GM12878 (cell line): ENCODE results near the gene SNAP29. TPM values are rescaled to one million over a fixed set of nuclear protein-coding genes. Genes with fewer than 3 reads are reported as not detected.

Experiments
- ATAC-seq: fragments of 200-7000 bp; cut with Tn5 transposase; 3 replicates; pipeline ENCODE4 v1.9.1; 2020; ENCODE audit warnings: mild to moderate bottlenecking, moderate library complexity
- BruUV-seq: library from RNA; stranded (reverse); fragments of 400-500 nt; replicated peaks from 2 replicates; lab custom pipeline; 2021; lab: Mats Ljungman, UMichigan
- CTCF ChIA-PET: fragments of 300-600 bp; sonication (Branson Sonifier 250); formaldehyde crosslinking; extraction: SDS; loops from one replicate; lab custom pipeline; 2021; ENCODE audit warnings: inconsistent platforms; lab: Yijun Ruan, JAX
- POLR2A ChIA-PET: fragments of 350-600 bp; formaldehyde crosslinking; extraction: SDS; loops from one replicate; lab custom pipeline; 2021; ENCODE audit warnings: inconsistent platforms; lab: Charles Lee
- RAD21 ChIA-PET: fragments of 300-600 bp; sonication (Branson Sonifier 250); formaldehyde crosslinking; loops from one replicate; lab custom pipeline; 2023; ENCODE audit warnings: antibody characterized with exemption; ENCODE audit not compliant: unreplicated experiment; lab: Charles Lee
- SMC1A ChIA-PET: fragments of 300-600 bp; sonication (Branson Sonifier 250); formaldehyde crosslinking; loops from one replicate; lab custom pipeline; 2023; ENCODE audit not compliant: unreplicated experiment, uncharacterized antibody; lab: Charles Lee
- DNase-seq: peaks from one replicate; pipeline ENCODE4 v3.0.0-alpha.2; 2011; ENCODE audit warnings: low read depth, low spot score
- FAIRE-seq: peaks from 3 replicates; lab custom pipeline; 2011; peaks lifted over from hg19 to GRCh38; lab: Jason Lieb, UNC
- H2AFZ ChIP-seq: 2 replicates; pipeline ENCODE4 v1.6.0; 2011; ENCODE audit warnings: low read depth, low read length, control low read depth; ENCODE audit not compliant: control insufficient read depth
- H3K27ac ChIP-seq: 2 replicates; pipeline ENCODE4 v1.5.1; 2011; ENCODE audit warnings: control low read depth; ENCODE audit not compliant: control insufficient read depth, insufficient read depth
- H3K27me3 ChIP-seq, 2 experiments: replicated peaks in 1 of 2; 2 replicates each; pipeline versions ENCODE4 v1.6.0 to v1.6.1; 2011; ENCODE audit warnings: low read length in 1 of 2; ENCODE audit not compliant: control insufficient read depth in 2 of 2, insufficient read depth in 2 of 2
- H3K36me3 ChIP-seq, 2 experiments: 2 replicates each; pipeline ENCODE4 v1.5.1; 2011; ENCODE audit warnings: low read length in 1 of 2; ENCODE audit not compliant: control insufficient read depth in 2 of 2, insufficient read depth in 2 of 2
- H3K4me1 ChIP-seq: 2 replicates; pipeline ENCODE4 v1.6.1; 2011; ENCODE audit warnings: mild to moderate bottlenecking, low read length, moderate library complexity, mixed read lengths; ENCODE audit not compliant: control insufficient read depth, insufficient read depth
- H3K4me2 ChIP-seq: 2 replicates; pipeline ENCODE4 v1.6.0; 2011; ENCODE audit warnings: control low read depth; ENCODE audit not compliant: control insufficient read depth, insufficient read depth
- H3K4me3 ChIP-seq: fragments of 200-600 bp; sonication (generic); 2 replicates; pipeline ENCODE4 v1.5.1; 2016
- H3K79me2 ChIP-seq: 2 replicates; pipeline ENCODE4 v1.6.0; 2011; ENCODE audit warnings: low read length; ENCODE audit not compliant: control insufficient read depth, insufficient read depth
- H3K9ac ChIP-seq: 2 replicates; pipeline ENCODE4 v1.8.0; 2011; ENCODE audit warnings: low read length, control low read depth, mixed read lengths; ENCODE audit not compliant: control insufficient read depth, insufficient read depth
- H3K9me3 ChIP-seq: replicated peaks from 3 replicates; pipeline ENCODE4 v1.5.1; 2011; ENCODE audit warnings: mild to moderate bottlenecking, low read length; ENCODE audit not compliant: control insufficient read depth, insufficient read depth
- H4K20me1 ChIP-seq: 2 replicates; pipeline ENCODE4 v1.6.0; 2011; ENCODE audit not compliant: control insufficient read depth, insufficient read depth
- CBFB ChIP-seq: IDR thresholded peaks from 2 replicates; pipeline ENCODE4 v1.6.1; 2016; ENCODE audit warnings: antibody characterized with exemption, low read depth
- KLF5 ChIP-seq: fragments of 450-650 bp; IDR thresholded peaks from 2 replicates; pipeline ENCODE4 v1.6.1; 2014; ENCODE audit warnings: mild to moderate bottlenecking; ENCODE audit not compliant: partially characterized antibody
- POLR2AphosphoS2 ChIP-seq: IDR thresholded peaks from 2 replicates; pipeline ENCODE4 v1.6.1; 2011; ENCODE audit warnings: low read depth, mild to moderate bottlenecking, low read length, improper control_type of control experiment, moderate library complexity
- POU2F2 ChIP-seq: IDR thresholded peaks from 3 replicates; pipeline ENCODE4 v1.6.1; 2011; ENCODE audit warnings: low read depth, mild to moderate bottlenecking, low read length, borderline replicate concordance
- REST ChIP-seq: IDR thresholded peaks from 2 replicates; pipeline ENCODE4 v1.6.1; 2012; ENCODE audit warnings: mild to moderate bottlenecking, low read depth, low read length
- SREBF2 ChIP-seq: IDR thresholded peaks from 2 replicates; pipeline ENCODE4 v1.6.1; 2012; ENCODE audit warnings: mild to moderate bottlenecking, low read length
- TAF1 ChIP-seq: IDR thresholded peaks from 2 replicates; pipeline ENCODE4 v1.6.1; 2011; ENCODE audit warnings: mild to moderate bottlenecking, low read depth, low read length, borderline replicate concordance
- WRNIP1 ChIP-seq: IDR thresholded peaks from 2 replicates; pipeline ENCODE4 v1.6.1; 2011; ENCODE audit warnings: low read depth, low read length, improper control_type of control experiment, borderline replicate concordance
- YBX1 ChIP-seq: fragments of 450-650 bp; IDR thresholded peaks from 2 replicates; pipeline ENCODE4 v1.6.1; 2016; ENCODE audit warnings: antibody characterized with exemption
- ZBTB11 ChIP-seq: fragments of 450-650 bp; formaldehyde crosslinking; IDR thresholded peaks from 2 replicates; pipeline ENCODE4 v1.5.0; 2022; ENCODE audit warnings: mild to moderate bottlenecking, missing genetic modification characterization
- WGBS: methylation state at CpG from one replicate; pipeline ENCODE4 v1.1.6; 2016; ENCODE audit warnings: low lambda C conversion rate; ENCODE audit not compliant: insufficient replicate concordance, insufficient coverage; ENCODE audit errors: missing lambda C conversion rate; 5-methylcytosine and 5-hydroxymethylcytosine counted together
- in situ Hi-C: fragments of 300-500 bp; cut with MboI; formaldehyde crosslinking; loops from 9 replicates; pipeline ENCODE4 v1.14.3; 2018; ENCODE audit warnings: mixed read lengths
- intact Hi-C: fragments of 100-400 bp; cut with micrococcal nuclease; formaldehyde crosslinking; loops from one replicate; pipeline ENCODE4 v1.14.2; 2022; ENCODE audit not compliant: unreplicated experiment
- polyA plus RNA-seq, 11 experiments: library from polyadenylated mRNA; depleted of rRNA in 4 of 11; unstranded in 6 of 11; stranded (reverse) in 5 of 11; fragments of >200 nt; fragmentation: Nextera tagmentation in 4 of 11; fragmentation: Illumina TruSeq in 1 of 11; extraction: Ambion mirVana in 4 of 11; extraction: Trizol in 1 of 11; gene quantifications; 1 replicate in 1 of 11; 2 replicates in 10 of 11; pipeline versions ENCODE4 v1.2.1 to v1.2.3, GENCODE V29; 2011 to 2016; ENCODE audit warnings: inconsistent platforms in 2 of 11, missing spikeins in 2 of 11, low read depth in 1 of 11
- total RNA-seq, 4 experiments: library from RNA; depleted of rRNA in 3 of 4; stranded (reverse); fragments of >200 nt in 3 of 4; fragmentation: Illumina TruSeq in 1 of 4; extraction: Trizol in 1 of 4; gene quantifications; 2 replicates each; pipeline versions ENCODE4 v1.2.1 to v1.2.3, GENCODE V29; 2013 to 2021
- TF ChIP-seq, protein P1 (sequence below): fragments of 450-650 bp; IDR thresholded peaks from 2 replicates; pipeline ENCODE4 v1.6.1; 2017; ENCODE audit warnings: antibody characterized with exemption, mild to moderate bottlenecking, moderate library complexity

SNAP29 gene
- total and polyA plus RNA-seq, 10 of the 15 experiments (the other 5 are each of a cell fraction or from before 2014, with no cell fraction given), result 4.7 to 45.7 (median 27.9) TPM

DNA sequence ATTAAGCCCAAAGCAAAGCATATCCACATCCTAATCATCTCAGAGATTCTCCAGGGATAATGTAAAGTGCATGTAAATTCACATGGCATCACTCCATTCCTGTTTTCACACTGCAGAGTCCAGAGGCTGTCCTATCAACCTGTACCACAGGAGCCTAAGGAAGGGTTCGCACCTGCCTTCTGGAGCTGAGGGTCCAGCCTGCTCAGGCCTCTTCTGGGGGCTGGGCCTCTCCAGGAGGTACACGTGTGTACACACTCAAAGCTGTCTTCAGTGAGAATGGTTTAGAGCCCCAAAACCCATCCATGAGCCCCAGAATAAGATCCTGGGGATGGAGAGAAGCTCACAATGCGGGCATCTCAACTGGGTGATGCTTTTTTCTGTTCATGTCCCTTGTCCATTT lies 24.1 kb upstream of the SNAP29 start:
- no peak for FAIRE-seq
- RAD21 ChIA-PET, result no interaction called here
- Histone ChIP-seq H3K36me3 (peaks cover 4 to 9% of the 10 kb centered on the region in 2 experiments), H3K27me3 (no peaks in the 10 kb centered on the region), H3K9ac (no peak overlapping the region), H3K9me3 (no peaks in the 10 kb centered on the region), H4K20me1 (no peaks in the 10 kb centered on the region), H3K4me2 (no peak overlapping the region), H3K4me3 (no peak overlapping the region), H3K4me1 (peaks cover 5% of the 10 kb centered on the region), H3K79me2 (peaks cover 3% of the 10 kb centered on the region; the same call in 1 of the 2 replicates), H3K27ac (no peak overlapping the region), H2AFZ (no peak overlapping the region)
- POLR2A ChIA-PET, result interaction anchor here (0.5 to 0.8 kb wide), 2 partner anchors 13 to 813 kb away, joined by 4 to 5 read pairs; no protein-coding TSS in a partner anchor
- no peak for ATAC-seq
- DNase-seq, result no peak
- no TSS peak for BruUV-seq
- in situ Hi-C loops, result no loop called here
- 98% methylated on average over 3 of the region's 3 CpGs for WGBS
- CTCF ChIA-PET, result interaction anchor here (0.6 to 1.1 kb wide), 4 partner anchors 9 to 744 kb away, joined by 3 to 4 read pairs (median 3); partner anchors contain the start of gene CRKL
- SMC1A ChIA-PET, result interaction anchor here (1.2 kb wide), 1 partner anchor 22 kb away, joined by 3 read pairs; no protein-coding TSS in a partner anchor
- intact Hi-C loops, result no loop called here
- TF ChIP-seq POLR2AphosphoS2, result no peak
- TF ChIP-seq, protein P1, sequence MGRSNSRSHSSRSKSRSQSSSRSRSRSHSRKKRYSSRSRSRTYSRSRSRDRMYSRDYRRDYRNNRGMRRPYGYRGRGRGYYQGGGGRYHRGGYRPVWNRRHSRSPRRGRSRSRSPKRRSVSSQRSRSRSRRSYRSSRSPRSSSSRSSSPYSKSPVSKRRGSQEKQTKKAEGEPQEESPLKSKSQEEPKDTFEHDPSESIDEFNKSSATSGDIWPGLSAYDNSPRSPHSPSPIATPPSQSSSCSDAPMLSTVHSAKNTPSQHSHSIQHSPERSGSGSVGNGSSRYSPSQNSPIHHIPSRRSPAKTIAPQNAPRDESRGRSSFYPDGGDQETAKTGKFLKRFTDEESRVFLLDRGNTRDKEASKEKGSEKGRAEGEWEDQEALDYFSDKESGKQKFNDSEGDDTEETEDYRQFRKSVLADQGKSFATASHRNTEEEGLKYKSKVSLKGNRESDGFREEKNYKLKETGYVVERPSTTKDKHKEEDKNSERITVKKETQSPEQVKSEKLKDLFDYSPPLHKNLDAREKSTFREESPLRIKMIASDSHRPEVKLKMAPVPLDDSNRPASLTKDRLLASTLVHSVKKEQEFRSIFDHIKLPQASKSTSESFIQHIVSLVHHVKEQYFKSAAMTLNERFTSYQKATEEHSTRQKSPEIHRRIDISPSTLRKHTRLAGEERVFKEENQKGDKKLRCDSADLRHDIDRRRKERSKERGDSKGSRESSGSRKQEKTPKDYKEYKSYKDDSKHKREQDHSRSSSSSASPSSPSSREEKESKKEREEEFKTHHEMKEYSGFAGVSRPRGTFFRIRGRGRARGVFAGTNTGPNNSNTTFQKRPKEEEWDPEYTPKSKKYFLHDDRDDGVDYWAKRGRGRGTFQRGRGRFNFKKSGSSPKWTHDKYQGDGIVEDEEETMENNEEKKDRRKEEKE, result no peak
- TF ChIP-seq SREBF2, result no peak
- TF ChIP-seq CBFB, result no peak
- TF ChIP-seq REST, result no peak
- no peak for TF ChIP-seq KLF5
- no peak for TF ChIP-seq TAF1
- no peak for TF ChIP-seq POU2F2
- no peak for TF ChIP-seq ZBTB11 (CRISPR knock-in tag)
- TF ChIP-seq YBX1, result no peak
- no peak for TF ChIP-seq WRNIP1
